Activated CD8-positive, alpha-beta memory T cell treated with anti-CD3 and anti-CD28 coated beads, Interleukin-2, amount 50 U/mL, for 24 hours (primary cell): Measurements from ENCODE around the gene SPATA13.

ENCODE experiments used
- DNase-seq: peaks from one replicate; pipeline ENCODE4 v3.0.0-alpha.2; 2020; ENCODE audit errors: extremely low read depth

SPATA13 gene

DNA sequence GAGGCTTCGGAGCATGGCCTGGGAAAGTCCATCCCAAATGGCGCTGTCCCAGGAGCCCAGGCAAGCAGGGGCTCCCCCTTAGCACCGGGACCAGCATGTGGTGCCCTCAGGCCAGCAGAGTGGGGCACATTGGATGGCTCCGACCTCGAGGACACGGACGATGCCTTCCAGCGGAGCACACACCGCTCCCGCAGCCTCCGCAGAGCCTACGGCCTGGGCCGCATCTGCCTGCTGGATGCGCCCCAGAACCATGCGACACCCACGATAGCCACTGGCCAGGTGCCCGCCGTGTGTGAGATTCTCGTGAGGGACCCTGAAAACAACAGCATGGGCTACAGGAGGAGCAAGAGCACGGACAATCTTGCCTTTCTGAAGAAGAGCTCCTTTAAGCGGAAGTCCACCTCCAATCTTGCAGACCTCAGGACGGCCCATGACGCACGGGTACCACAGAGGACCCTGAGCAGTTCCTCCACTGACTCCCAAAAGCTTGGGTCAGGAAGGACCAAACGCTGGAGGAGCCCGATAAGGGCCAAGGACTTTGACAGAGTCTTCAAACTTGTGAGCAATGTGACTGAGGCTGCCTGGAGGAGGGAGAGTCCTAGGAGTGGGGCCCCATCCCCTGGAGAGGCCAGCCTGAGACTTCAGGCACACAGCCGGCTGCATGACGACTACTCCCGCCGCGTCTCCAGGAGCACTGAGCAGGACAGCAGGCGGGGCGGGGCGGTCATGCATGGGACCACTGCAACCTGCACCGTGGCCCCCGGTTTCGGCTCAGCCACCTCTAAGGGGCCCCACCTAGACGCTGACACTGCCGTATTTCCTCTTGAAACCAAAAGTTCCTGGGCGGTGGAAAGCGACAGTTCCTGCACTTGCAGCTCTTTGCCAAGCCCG, 63.1 kb downstream of the SPATA13 start:
- no peak for DNase-seq

DNA sequence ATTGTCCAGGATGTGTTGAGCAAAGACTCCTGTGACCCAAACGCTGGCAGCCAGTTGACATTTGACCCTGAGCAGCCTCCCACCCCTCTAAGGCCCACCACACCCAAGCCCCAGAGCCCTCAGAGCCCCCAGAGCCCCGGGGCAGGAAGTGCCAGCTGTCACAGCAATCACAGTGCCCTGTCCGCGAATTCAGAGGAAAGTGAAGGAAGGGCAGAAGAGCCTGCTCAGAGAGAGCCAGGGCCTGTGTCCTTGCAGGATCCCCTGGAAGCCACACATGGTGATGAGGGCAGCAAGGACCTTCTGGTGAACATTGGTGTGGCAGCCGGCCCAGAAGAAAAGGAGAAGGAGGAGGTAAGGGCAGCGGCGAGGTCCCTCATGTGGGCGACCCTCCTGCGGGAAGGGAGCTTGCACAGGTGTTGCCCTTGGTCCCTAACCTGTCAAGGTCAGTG, 63.7 kb downstream of the SPATA13 start:
- no peak for DNase-seq

DNA sequence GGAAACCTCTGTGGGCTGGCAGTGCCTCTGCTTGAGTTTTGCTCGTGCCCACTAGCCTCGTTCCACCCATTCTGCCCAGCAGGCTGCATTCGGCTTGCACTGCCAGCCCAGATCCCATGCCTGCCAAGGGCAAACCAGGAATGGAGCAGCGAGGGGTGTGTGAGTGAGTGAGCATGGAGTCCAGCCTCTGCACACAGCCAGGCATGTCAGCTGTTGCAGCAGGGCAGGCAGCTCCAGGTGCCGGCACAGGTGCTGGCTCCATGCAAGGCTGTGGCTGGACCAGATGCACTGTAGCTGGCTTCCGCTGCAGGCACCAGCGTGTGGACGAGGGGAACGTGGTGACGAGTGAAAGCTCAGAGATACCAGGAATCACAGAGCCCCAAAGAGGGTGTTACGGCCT, 64.5 kb downstream of the SPATA13 start:
- no peak for DNase-seq

DNA sequence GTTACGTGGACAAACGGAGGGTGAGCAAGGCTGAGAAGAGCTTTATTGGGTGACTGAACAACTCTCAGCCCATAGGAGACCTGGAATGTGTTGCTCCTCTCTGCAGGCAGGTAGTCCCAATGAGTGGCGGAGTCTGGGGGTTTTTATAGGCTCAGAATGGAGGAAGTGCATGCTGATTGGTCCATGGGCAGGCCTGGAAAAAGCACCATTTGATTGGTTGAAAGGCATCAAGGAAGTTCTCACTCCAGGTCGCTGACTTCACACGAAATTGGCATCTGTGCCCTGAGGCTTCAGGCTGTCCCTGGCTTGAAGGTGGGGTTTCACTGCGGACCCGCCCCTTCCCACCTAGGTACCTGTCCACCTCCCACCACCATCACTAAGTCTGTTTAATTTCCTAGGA, 65.4 kb downstream of the SPATA13 start:
- DNase-seq, result no peak

DNA sequence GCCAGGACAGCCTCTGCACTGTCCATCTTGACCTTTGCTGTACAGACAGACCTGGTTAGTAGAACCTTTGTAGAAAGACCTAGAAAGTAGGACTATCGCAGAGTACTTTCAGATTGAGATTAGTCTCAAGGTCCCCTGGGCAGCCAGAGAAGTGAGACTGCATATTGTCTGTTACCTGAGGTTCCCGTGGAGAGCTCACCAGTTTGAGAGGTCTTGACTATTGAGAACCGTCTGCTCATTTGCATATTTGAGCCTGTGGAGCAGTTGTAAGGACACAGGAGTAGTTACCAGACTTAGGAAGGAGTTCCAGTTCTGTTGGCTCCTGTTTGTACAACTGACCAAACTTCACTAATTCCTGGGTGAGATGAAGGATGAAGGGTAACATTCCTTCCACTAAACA, 66.2 kb downstream of the SPATA13 start:
- DNase-seq, result no peak

DNA sequence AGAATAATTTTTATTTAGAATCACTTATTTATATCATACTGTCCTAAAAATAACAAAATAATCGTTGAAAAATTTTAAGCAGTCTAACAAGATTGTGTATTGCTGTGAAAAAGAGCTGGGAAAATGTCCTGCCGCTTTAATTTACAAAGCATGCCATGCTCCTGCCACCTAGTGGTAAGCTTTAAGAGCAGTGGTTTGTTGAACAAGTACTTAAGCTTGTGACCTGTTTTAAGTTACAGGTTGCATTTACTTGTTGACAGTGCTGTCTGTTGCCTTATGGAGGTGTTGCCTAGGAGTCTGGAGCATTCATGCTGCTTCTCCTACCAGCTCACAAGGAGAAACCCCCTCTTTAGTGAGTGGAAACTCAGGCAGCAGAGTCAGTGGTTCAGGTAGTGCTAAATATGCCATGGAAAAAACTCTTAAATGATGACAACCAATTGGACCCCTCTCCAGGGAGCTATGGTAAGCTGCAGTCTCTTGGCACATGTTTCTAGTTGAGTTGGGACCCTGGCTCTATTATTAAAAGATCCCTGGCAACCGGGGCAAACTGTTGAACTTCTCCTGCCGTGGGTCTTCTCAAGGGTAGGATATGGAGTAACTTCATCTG, 68.4 kb downstream of the SPATA13 start:
- no peak for DNase-seq

DNA sequence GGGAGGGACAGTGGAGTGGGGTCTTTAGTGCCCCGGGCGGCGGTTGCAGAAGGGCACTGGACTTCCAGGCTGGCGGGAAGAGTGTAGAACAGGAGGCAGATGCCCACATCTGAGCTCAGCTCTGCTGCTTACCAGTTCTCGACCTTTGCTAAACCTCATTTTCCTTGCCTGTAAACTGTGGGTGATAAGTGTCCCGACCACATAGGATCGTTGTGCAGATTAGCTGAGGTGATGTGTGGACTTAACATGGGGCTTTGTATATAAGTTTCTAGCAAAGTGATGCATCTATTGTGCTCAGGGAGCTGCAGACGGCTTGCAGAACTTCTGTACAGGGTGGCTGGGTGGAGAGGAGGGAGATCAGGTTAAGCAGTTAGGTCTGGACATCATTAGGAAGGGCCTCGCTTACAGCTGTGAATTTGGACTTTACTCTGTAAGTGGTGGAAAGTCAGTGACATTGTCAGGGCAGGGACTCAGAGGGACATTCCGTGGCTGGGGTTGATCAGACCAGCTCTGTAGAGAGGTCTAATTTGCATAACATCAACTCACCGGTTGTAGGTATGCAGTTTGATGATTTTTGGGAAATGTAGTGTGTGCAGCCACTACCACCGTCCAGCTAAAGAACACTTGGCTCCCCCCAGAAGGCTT, 70.0 kb downstream of the SPATA13 start:
- DNase-seq, result no peak

DNA sequence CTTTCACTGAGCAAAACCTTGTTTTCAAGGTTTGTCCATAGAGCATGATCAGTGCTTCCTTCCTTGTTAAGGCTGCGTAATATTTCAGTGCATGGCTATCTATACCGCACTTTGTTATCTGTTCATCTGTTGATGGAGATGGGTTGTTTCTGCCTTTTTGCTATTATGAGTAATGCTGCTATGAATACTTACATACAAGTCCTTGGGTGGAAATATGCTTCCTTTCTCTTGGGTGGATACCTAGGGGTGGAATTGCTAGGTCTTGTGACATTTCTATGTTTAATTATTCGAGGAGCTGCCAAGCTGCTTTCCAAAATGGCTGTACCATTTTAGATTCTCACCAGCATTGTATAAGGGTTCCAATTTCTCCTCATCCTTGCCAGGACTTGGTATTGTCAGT, 70.9 kb downstream of the SPATA13 start:
- DNase-seq, result no peak

DNA sequence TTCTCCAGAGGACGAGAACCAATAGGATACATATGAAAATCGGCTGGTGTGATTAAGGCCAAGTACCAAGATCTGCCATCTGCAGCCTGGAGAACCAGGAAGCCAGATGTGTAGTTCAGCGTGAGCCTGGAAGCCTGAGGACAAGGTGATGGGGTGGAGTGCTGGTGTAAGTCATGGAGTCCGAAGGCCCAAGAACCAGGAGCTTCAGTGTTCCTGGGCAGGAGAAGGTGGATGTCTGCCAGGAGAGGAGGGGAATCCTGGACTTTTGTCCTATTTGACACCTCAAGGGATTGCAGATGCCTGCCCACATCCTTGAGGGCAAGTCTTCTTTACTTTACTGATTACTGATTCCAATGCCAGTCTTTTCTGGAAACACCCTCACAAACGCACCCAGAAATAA, 71.5 kb downstream of the SPATA13 start:
- DNase-seq, result no peak

DNA sequence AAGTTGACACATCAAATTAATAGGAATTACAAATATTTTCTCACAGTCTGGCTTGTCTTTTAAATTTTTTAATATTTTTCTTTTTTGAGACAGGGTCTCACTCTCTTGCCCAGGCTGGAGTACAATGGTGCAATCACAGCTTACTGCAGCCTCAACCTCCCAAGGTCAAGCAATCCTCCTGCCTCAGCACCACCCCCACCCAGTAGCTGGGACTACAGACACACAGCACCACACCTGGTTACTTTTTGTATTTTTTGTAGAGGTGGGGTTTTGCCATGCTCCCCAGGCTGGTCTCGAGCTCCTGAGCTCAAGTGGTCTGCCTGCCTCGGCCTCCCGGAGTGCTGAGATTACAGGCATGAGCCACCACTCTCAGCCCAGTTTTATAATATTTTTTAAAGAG, 72.0 kb downstream of the SPATA13 start:
- DNase-seq, result no peak

DNA sequence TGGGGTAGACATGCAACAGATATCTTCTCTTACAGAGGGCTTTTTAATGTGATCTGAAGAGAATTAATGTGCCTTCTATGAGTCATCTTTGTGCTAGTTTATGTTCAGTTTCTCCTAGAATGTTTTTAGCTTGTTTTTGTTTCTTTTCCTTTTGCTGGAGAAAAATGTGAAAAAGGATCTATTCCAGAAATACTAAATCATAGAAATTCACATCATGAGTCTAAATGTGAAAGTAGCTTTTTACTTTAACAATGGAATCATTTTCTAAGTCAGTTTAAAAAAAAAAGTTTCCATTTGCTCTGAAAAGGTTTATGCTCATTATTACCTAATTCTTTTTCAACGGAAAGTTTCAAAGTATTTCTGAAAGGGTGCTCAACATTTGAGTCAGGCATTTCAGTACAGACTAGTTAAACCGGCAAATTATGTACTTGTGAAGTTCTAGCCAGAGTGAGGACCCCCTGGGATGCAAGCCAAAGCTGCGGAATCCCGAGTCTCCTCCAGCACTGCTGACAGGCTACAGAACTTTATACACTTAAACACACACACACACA, 72.9 kb downstream of the SPATA13 start:
- DNase-seq, result no peak

DNA sequence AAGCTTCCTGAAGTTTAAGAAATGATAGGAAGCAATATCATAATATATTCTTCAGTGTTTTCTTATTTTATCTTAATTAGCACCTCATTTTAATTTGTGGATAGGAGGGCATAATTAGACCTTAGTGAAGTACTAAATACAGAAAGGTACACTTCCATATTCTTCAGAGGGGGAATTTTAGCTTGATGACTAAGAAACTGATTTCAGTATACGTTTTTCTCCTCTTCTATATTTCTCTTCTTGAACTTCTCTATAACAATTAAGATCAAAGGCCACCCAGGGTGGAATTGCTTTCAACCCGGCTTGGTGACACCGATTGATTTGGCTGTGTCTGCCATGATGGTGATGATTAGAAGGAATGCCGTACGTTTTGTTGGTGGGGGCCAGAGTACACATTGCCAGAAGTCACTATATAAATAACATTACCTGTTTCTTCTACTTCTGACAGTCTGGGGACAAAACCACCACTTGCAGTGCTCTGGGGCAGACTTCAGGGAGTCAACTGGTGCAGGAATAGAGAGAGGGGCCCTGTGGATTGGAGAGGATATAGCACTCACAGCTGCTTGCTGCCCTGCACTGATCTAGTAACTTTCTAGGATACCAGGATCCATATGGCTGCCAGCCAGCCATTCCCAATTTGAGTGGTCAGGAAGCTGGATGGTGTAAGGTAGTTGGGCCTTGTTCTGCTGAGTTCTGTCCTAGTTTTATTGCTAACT, 73.8 kb downstream of the SPATA13 start:
- DNase-seq, result no peak

DNA sequence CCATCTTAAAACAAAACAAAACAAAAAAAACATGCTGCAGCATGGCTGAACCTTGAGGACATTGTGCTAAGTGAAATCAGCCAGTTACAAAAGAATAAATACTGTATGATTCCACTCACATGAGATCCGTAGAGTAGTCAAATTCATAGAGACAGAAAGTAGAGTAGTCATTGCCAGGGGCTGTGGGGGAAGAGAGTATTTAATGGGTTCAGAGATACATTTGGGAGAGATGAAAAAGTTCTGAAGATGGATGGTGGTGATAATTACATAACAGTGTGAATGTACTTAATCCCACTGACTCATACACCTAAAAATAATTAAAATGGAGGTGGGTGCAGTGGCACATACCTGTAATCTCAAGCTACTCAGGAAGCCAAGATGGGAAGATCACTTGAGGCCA, 76.8 kb downstream of the SPATA13 start:
- DNase-seq, result no peak

DNA sequence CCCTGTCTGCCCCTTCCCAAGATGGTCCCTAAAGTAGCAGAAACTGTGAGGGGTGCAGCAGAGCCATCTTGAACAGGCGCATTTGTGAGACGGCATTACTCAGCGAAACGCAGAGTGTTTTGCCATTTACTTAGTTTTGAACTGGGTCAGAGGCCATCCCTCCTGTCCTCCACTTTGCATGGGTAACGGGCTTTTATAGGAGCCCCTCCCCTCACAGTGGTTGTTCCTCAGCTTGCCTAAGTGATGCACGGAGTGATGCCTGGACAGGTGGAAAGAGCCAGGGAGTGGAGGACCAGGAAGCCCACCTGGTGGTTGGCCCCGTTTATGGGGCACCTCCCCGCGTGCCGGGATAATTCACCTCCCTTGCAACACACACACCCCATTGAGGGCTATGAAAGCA, 80.8 kb downstream of the SPATA13 start:
- DNase-seq, result no peak

DNA sequence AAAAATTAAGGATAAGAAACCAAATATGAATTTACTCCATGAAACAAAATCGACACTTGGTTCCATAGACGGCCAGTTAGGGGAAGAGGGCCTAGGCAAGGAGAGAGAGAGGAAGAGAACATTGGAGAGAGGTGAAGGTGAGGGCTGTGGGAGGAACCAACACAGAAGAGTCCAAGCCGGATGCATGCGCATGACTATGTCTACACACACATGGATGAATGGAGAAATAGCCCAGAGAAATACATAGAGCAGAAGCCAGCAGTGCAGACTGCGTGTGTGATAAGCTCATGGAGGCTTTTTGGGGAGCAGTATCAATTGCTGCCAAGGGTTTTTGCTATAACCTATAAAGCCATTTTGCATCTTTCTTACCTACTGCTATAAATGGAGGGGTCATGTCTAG, 81.6 kb downstream of the SPATA13 start:
- DNase-seq, result no peak

DNA sequence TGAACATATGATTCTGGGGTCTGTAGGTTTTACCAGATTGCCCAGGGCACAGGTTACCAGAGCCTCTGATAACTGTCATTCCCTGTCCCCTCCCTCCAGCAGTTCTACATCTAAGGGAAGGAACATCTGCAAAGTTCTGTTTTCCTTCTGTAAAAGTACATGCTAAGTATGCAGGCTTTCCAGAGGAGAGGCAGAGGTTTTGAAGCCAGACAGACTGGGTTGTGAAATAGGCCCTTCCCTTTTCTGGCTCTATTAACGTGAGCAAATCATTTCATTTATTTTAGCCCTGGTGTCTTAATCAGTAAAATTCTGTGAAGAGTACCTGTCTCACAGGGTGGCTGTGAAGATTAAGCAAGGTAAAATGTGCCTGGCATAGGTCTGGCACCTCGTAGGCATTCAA, 82.8 kb downstream of the SPATA13 start:
- DNase-seq, result no peak

DNA sequence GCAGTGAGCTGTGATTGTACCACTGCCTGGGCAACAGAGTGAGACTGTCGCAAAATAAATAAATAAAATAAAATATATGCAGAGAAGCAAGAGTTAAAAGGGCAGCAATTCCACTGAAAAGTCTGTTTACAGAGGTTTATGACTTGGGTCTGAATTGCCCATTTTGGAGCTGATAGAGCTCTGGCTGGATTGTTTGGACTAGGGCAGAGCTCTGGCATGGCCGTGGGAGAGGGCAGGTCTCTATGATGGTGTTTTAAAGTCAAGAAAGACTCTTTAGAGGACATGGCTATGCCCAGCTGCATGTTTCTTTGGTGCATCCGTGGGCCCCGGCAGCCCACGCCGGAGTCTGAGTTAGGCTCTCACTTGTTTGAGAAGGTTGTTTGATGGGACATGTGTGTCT, 84.3 kb downstream of the SPATA13 start:
- DNase-seq, result no peak

DNA sequence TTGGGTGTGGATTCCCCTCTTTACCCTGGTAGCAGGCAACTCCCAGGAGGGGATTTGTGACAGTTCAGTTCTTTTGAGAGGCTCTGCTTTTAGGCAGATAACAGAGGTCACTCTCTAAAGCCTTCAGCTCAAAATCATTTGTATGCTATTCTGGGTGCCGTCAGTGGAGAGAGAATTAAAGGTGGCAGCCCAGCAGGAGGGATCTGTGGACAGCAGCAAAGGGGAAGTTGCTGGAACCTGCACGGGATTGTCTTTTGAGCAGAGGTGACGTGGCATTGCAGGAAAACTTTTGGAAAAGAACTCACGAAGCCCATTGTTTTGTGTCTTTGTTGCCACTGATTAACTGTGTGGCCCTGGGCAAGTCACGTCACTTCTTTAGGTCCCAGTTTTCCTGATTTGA, 86.5 kb downstream of the SPATA13 start:
- DNase-seq, result no peak

DNA sequence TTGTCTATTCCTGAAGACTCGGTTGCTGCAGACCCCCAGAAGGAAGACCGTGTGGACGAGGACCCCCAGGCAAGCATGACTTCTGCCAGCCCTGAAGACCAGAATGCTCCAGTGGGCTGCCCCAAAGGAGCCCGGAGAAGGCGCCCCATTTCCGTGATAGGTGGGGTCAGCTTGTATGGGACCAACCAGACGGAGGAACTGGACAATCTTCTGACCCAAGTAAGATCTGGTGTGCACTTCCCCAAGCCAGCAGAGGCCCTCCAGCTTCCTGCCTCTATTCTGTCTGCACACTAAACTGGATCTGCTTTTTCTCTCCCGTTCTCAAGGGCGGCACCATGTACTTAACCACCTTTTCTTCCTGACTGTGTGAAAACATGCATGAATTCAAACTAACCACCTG, 89.1 kb downstream of the SPATA13 start:
- no peak for DNase-seq

DNA sequence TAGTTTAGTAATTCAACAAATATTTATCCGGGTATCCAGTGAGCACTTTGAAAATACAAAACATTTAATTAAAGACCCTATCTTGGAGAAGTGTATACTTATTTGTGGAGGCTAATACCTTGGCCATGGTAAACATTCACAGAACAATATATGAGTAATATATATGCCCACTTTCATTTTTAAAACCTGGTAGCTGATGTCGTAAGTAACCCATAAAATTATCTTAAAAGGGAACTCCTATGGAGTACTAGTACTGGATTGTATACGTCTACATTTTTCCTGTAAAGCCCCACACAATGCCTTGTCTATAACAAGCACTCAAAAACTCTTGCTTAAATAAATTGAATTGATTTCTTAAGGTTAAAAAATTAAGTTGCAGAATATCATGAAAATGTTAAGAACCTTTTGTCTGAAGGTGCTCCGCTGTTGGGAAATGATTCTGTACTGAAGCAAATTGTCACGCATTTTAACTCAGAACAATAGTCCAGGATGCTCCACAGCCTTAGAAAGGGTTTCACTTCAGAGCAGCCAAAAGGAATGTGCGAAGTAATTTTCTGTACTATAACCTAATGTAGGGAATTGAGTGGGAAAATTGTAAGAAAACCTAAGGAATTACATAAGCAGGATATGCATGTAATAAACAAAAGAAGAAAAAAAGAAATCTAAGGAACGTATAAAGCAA, 90.0 kb downstream of the SPATA13 start:
- no peak for DNase-seq

DNA sequence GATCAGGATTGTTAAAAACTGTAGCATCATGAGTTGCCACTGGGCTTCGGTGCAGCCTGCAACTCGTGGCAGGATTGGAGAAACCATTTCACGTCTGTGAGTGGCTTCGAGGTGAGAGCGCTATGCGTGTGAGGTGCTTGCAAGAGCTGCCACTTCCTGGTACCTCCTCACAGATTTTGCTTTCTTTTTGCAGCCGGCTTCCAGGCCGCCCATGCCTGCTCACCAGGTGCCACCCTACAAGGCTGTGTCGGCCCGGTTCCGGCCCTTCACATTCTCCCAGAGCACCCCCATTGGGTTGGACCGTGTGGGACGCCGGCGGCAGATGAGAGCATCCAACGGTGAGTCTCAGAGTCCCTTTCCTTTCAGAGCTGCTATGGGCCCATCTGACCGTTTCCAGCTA, 91.0 kb downstream of the SPATA13 start:
- DNase-seq, result peak; percentile 57
